ENCODE results near the gene KCTD1.

- TF ChIP-seq, protein P1, sequence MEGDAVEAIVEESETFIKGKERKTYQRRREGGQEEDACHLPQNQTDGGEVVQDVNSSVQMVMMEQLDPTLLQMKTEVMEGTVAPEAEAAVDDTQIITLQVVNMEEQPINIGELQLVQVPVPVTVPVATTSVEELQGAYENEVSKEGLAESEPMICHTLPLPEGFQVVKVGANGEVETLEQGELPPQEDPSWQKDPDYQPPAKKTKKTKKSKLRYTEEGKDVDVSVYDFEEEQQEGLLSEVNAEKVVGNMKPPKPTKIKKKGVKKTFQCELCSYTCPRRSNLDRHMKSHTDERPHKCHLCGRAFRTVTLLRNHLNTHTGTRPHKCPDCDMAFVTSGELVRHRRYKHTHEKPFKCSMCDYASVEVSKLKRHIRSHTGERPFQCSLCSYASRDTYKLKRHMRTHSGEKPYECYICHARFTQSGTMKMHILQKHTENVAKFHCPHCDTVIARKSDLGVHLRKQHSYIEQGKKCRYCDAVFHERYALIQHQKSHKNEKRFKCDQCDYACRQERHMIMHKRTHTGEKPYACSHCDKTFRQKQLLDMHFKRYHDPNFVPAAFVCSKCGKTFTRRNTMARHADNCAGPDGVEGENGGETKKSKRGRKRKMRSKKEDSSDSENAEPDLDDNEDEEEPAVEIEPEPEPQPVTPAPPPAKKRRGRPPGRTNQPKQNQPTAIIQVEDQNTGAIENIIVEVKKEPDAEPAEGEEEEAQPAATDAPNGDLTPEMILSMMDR (IDR thresholded peaks at IDR 0.05), result no peak
- TF ChIP-seq POLR2A (IDR thresholded peaks at IDR 0.05), result no peak
Observed at GRCh38 chr18:26480897-26481795, 67.2 kb downstream of the KCTD1 start.
